ENCODE data around the gene NPAS3.
A peak's percentile ranks its signal among the peaks of the same experiment; 100 is the strongest.

Gene NPAS3

GRCh38 chr14:32940711-32941667 lies 2.3 kb downstream of the NPAS3 start:
- no peak for DNase-seq (ENCODE audit: low read depth in 2 of 2)

GRCh38 chr14:32941668-32942065 lies 3.0 kb downstream of the NPAS3 start:
- no peak for DNase-seq (ENCODE audit: low read depth in 2 of 2)

GRCh38 chr14:32947081-32947480 lies 8.4 kb downstream of the NPAS3 start:
- no peak for DNase-seq (ENCODE audit: low read depth in 2 of 2)

GRCh38 chr14:32947792-32948191 lies 9.1 kb downstream of the NPAS3 start:
- DNase-seq (ENCODE audit: low read depth in 2 of 2), result peak; percentile 15 to 27

- DNase-seq (ENCODE audit: low read depth in 2 of 2), result no peak
Observed at GRCh38 chr14:32950584-32950983, 11.9 kb downstream of the NPAS3 start.

- DNase-seq (ENCODE audit: low read depth in 2 of 2), result no peak
Observed at GRCh38 chr14:32967421-32967820, 28.7 kb downstream of the NPAS3 start.

GRCh38 chr14:32968972-32969544 lies 30.4 kb downstream of the NPAS3 start:
- no peak for DNase-seq (ENCODE audit: low read depth in 2 of 2)

GRCh38 chr14:32977913-32978312 lies 39.2 kb downstream of the NPAS3 start:
- DNase-seq (ENCODE audit: low read depth in 2 of 2), result no peak

GRCh38 chr14:32978691-32979255 lies 40.1 kb downstream of the NPAS3 start:
- DNase-seq (ENCODE audit: low read depth in 2 of 2), result no peak

GRCh38 chr14:32980178-32980901 lies 41.7 kb downstream of the NPAS3 start:
- no peak for DNase-seq (ENCODE audit: low read depth in 2 of 2)

- DNase-seq (ENCODE audit: low read depth in 2 of 2), result no peak
Observed at GRCh38 chr14:32980902-32981501, 42.3 kb downstream of the NPAS3 start.

- no peak for DNase-seq (ENCODE audit: low read depth in 2 of 2)
Observed at GRCh38 chr14:32984241-32984930, 45.7 kb downstream of the NPAS3 start.

- no peak for DNase-seq (ENCODE audit: low read depth in 2 of 2)
Observed at GRCh38 chr14:32985866-32986265, 47.2 kb downstream of the NPAS3 start.

- DNase-seq (ENCODE audit: low read depth in 2 of 2), result peak; percentile 16 to 33
Observed at GRCh38 chr14:32986791-32987540, 48.3 kb downstream of the NPAS3 start.

- DNase-seq (ENCODE audit: low read depth in 2 of 2), result peak in 1 of 2 experiments; percentile 5
Observed at GRCh38 chr14:32991691-32992090, 53.0 kb downstream of the NPAS3 start.

GRCh38 chr14:32993921-32994320 lies 55.2 kb downstream of the NPAS3 start:
- no peak for DNase-seq (ENCODE audit: low read depth in 2 of 2)

GRCh38 chr14:32996343-32996742 lies 57.7 kb downstream of the NPAS3 start:
- DNase-seq (ENCODE audit: low read depth in 2 of 2), result no peak

GRCh38 chr14:32998433-32998832 lies 59.8 kb downstream of the NPAS3 start:
- DNase-seq (ENCODE audit: low read depth in 2 of 2), result no peak

- DNase-seq (ENCODE audit: low read depth in 2 of 2), result no peak
Observed at GRCh38 chr14:33009673-33010072, 71.0 kb downstream of the NPAS3 start.

- DNase-seq (ENCODE audit: low read depth in 2 of 2), result no peak
Observed at GRCh38 chr14:33010495-33010894, 71.8 kb downstream of the NPAS3 start.

Measured in fibroblast of skin of left biceps (primary cell).